NCI-H2029 treated with DMSO at 0.1 percent for 48 hours (cell line): ENCODE results near the gene NFATC1.

Experiments
- DNase-seq: peaks from one replicate; lab custom pipeline; 2025; lab: John Stamatoyannopoulos, UW

NFATC1 gene

DNA sequence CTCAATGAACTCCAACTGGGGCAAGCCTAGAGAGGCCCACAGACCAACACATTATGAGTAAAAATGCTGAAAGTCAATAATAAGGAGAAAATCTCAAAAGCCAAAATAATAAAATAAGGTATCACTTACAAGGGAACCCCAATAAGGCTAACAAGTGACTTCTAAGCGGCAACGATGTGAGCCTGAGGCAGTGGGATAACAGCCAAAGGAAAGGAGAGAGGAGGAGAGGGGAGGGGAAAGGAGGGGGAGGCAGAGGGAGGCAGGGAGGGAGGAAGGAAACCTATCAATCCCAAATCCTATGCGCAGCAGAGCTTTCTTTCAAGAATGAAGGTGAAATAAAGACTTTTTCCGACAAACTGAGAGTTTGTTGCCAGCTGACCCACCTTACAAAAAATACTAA is 6.0 kb upstream of the NFATC1 start:
- DNase-seq = no peak

- DNase-seq = no peak
Measured at GRCh38 chr18:79392226-79392625, 3.5 kb upstream of the NFATC1 start.

DNA sequence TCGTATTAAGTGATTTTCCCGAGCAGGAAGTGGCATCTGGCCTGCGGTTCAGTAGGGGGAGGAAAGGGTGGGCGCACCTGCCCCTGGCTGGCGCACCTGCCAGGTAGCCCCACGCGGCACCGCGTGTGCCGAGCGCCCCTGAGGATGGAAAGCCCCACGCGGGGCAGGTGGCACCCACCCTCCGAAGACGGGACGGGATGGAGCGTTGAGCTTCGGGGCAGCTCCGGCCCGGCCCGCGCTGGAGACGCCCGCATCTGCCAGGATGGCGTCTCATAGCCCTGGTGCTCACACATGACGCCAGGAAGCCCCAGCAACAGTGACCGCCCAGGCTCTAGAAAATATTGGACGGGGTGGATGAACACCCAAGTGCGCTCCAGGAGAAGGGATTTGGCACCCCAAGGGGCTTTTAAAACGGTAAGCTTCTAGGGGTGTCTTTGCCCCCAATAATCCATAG is 2.5 kb upstream of the NFATC1 start:
- no peak for DNase-seq

- DNase-seq = peak; percentile 1
Measured at GRCh38 chr18:79393635-79394533, 1.8 kb upstream of the NFATC1 start.

DNA sequence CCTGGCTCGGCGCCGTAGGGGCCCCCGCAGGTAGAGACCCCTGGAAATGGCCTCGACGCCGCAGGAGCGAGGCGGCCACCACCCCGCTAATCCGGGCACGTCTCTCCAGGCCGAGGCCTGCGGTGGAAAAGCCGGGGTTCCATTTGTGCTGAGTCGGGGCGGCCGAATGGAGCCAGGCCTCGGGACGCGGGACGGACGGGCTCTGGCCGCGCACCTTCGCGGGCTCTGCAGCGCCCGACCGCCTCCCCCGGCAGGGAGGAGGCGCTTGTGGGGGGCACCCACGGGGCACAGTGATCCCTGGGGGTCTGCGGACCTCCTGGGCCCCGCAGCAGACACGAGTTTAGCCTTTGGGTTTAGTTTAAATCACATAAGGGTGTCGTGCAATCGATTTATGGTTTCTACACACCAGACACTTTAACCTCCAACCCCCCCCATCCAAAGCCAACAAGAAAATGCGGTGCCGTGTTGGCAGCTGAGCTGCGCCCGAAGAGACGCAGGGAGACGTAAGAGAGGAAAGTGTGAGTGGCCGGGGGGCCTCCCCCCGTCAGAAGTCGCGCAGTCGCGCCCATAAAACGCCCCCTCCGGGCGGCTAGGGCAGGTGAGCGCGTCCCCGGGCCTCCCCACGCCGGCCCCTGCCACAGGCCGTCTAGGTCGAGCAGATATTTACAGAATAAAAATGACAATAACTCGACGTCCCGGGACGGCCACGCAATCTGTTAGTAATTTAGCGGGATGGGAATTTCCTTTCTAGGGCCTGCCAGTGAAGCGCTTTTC is 1.0 kb upstream of the NFATC1 start:
- DNase-seq = no peak

DNA sequence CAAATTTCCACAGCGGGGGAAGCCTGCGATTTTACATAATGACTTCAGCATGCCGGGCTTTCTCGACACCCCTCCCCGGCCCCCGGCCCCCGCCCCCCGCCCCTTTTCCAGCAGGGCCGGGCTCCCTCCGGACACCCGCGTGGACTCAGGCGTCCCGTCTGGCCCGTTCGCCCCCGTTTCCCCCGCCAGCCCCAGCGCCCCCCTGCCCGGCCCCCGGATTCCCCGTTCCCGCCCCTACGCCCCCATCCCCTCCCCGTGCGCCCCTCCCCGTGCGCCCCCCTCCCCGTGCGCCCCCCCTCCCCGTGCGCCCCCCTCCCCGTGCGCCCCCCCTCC is 456 bp upstream of the NFATC1 start:
- no peak for DNase-seq

GRCh38 chr18:79396431-79397246 is 909 bp downstream of the NFATC1 start:
- no peak for DNase-seq

DNA sequence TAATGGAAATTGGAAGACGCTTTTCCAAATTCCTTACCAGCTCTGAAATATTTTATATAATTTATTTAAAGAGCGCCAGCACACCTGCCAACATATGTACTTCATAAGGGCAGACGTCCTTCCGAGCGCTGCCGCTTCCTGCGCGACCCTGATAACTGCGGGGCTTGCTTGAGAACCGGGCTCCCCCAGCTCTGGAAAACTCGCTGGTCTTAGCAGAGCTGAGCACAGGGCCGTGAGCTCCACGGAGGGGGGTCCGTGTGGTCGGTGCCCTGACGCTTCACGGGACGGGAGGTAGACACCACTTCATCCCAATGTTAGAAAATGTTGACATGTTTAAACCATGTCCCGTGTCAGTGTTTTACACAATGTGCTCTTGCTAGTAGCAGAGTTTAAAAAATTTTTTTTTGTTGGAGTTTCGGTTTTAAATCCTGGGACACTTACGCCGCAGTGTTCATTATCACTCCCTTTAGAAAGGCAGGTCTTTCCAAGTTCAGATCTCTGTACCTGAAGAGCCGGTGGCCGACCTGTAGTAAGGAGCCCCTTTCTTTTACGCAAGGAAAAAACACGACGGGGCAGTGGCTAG is 1.6 kb downstream of the NFATC1 start:
- no peak for DNase-seq

GRCh38 chr18:79397830-79398761 is 2.4 kb downstream of the NFATC1 start:
- DNase-seq = no peak

GRCh38 chr18:79399275-79400081 is 3.7 kb downstream of the NFATC1 start:
- DNase-seq = no peak

- no peak for DNase-seq
Measured at GRCh38 chr18:79400091-79400590, 4.4 kb downstream of the NFATC1 start.

DNA sequence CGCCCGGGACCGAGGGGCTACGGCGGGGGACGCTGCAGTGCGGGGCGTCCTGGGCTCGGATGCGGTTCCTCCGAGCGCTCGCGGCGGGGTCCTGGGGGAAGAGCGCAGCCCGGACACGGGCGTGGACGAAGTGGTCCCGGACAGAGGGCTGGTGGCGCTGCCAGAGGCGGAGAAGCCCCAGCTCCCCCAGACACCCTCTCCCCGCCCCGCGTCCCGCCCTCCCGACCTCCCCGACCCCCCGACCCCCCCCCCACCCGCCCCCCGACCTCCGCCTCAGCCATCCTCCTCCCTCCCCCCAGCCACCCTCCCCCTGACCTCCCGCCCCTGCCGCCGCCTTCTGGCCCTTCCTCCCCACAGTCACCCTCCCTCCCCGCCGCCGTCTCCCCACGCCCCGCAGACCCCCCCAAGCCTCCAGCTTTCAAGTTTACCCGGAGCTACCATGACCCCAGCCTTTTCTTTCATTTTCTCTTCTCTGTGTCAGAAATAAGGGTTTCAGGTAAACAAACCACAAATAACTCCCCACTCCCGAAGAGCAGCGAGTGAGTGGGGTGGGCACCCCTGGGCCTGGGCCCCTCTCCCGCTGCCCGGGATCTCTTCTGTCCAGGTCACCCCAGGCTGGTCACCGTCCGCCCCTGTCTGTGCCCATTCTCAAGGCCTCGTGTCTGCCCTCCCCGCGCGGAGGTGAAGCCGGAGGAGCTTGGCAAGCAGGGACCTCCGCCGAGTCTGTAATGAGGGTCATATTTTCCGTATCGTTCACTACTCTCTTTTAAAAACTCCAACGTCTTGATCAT is 5.1 kb downstream of the NFATC1 start:
- no peak for DNase-seq

DNA sequence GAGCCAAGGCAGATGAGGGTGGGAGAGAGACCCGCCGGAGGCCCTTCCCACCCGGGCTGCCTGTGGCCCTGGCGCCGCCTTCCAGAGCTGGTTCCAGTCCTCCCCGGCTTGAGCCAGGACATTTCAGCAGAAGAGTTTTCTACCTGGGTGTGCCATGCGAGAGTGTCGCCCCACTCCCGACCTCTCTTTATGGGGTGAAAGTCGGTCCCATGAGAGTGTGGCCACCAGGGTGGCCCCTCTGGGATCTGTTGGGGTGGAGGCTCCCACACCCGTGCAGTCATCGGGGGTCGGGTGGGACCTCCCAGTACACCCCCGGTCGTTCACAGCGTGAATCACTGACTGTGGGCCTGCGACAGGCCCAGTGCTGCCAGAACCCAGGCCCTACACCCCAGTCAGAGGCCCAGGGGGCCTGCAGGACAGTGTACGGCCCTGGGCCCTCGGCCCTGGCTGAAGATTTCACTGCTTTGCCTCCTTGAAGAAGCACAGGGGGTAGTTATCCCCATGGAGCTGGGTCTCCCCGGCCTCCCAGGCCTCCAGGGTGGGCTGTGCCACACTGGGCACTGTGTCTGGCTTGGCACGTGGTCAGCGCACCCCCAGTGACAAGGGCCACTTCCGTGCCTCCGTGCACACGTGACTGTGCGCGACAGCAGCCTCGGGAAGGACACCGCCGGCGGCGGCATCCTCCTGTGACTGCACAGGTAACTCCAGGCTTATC is 5.9 kb downstream of the NFATC1 start:
- DNase-seq = no peak

DNA sequence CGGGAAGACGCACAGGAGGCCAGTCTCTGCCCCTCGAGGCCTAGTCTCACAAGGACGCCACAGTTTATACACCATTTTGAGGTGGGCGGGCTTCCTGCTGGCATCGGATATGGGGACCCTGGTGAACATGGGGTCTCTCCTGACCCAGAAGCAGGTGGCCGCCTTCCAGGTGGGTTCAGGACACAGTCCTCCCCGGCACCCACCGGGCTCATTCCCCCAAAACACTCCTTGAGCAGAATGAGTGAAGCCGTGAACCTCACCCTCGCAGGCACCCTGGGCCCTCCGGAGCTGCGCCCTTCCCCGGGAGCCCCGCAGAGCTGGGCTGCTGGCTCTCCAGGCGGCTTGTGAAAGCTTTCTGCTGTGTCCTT is 6.5 kb downstream of the NFATC1 start:
- DNase-seq = no peak

DNA sequence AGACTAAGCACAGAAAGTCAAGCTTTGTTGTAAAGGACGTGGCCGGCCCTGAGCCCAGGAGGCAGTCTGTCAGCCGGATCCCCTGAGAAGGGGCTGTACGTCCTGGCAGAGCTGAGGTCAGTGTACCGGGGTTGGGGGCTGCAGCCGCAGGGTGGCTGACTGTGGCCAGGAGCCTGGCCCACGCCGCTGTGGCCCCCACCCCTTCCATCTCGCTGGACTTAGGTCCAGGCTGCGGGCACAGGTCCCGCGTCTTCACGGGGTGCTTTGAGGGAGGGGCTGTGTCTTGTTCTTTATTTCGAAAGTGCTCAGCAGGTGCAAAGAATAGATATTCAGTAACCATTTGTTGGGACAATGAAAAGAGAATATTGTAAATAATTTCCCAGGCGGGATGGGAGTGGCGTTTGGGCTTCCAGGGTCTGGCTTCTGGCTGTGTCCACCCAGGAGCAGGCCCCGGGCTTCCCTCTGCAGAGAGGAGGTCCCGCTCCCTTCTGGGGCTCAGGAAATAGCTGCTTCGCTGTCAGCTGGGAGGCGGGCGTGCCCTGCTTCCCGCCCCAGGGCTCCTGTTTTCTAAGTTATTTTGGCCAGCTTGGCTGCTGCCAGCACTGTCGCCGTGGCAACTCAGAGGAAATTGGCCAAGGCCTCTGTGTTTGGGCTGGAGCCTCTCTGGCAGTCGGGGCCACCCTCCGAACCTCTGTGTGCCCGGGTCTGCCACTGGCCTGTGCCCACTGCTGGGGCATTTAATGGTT is 7.4 kb downstream of the NFATC1 start:
- DNase-seq = no peak

- no peak for DNase-seq
Measured at GRCh38 chr18:79403723-79404566, 8.2 kb downstream of the NFATC1 start.

- DNase-seq = no peak
Measured at GRCh38 chr18:79404567-79404910, 8.8 kb downstream of the NFATC1 start.
